CD14-positive monocyte (primary cell): ENCODE results near the gene ANXA5. TPM values are rescaled to one million over a fixed set of nuclear protein-coding genes. Genes with fewer than 3 reads are reported as not detected.
A peak's percentile ranks its signal among the peaks of the same experiment; 100 is the strongest.

Experiments used
- DNase-seq, 3 donors: peaks; one replicate each; pipeline ENCODE4 v3.0.0-alpha.2; 2011 to 2022
- H2AFZ ChIP-seq: 2 replicates; pipeline ENCODE4 v1.6.0; 2012; ENCODE audit warnings: mild to moderate bottlenecking, low read depth, low read length, inconsistent platforms; ENCODE audit not compliant: insufficient read depth, poor library complexity, severe bottlenecking
- H3K27ac ChIP-seq, 2 donors: 1 replicate in 1 of 2; 2 replicates in 1 of 2; pipeline ENCODE4 v1.5.1; 2012 to 2013; ENCODE audit warnings: low read length in 2 of 2, control low read depth in 1 of 2, inconsistent platforms in 1 of 2, low read depth in 1 of 2, mild to moderate bottlenecking in 1 of 2
- H3K27me3 ChIP-seq, 2 donors: one replicate each; pipeline versions ENCODE4 v1.6.0 to v1.6.1; 2011 to 2013; ENCODE audit warnings: low read length in 2 of 2; ENCODE audit not compliant: control insufficient read depth in 2 of 2, insufficient read depth in 2 of 2
- H3K36me3 ChIP-seq, 2 donors: replicated peaks in 1 of 2; 1 replicate in 1 of 2; 2 replicates in 1 of 2; pipeline versions ENCODE4 v1.5.1 to v1.6.1; 2012 to 2013; ENCODE audit warnings: low read length in 2 of 2, control low read depth in 1 of 2, inconsistent platforms in 1 of 2, mild to moderate bottlenecking in 1 of 2; ENCODE audit not compliant: insufficient read depth in 2 of 2, control insufficient read depth in 1 of 2
- H3K4me1 ChIP-seq, 2 donors: 1 replicate in 1 of 2; 2 replicates in 1 of 2; pipeline versions ENCODE4 v1.5.1 to v1.6.1; 2012 to 2013; ENCODE audit warnings: low read length in 2 of 2, control low read depth in 1 of 2, inconsistent platforms in 1 of 2, mild to moderate bottlenecking in 1 of 2, moderate library complexity in 1 of 2; ENCODE audit not compliant: insufficient read depth in 2 of 2, control insufficient read depth in 1 of 2
- H3K4me2 ChIP-seq: replicated peaks from 2 replicates; pipeline ENCODE3; 2012; ENCODE audit warnings: low read length, moderate library complexity, mild to moderate bottlenecking; ENCODE audit not compliant: poor library complexity, severe bottlenecking; ENCODE audit errors: extremely low read depth
- H3K4me3 ChIP-seq, 3 experiments: fragments of 200-600 bp in 1 of 3; sonication (generic) in 1 of 3; replicated peaks in 1 of 3; 1 replicate in 2 of 3; 2 replicates in 1 of 3; pipeline ENCODE4 v1.5.1; 2011 to 2013; ENCODE audit warnings: low read length in 3 of 3, mild to moderate bottlenecking in 3 of 3, control low read depth in 2 of 3, low read depth in 2 of 3, inconsistent platforms in 1 of 3, moderate library complexity in 1 of 3
- H3K79me2 ChIP-seq: 2 replicates; pipeline ENCODE4 v1.6.0; 2012; ENCODE audit warnings: mild to moderate bottlenecking, control low read depth, inconsistent platforms, low read length, moderate library complexity; ENCODE audit not compliant: insufficient read depth
- H3K9ac ChIP-seq: 2 replicates; pipeline ENCODE4 v1.6.0; 2017; ENCODE audit warnings: low read length, mild to moderate bottlenecking; ENCODE audit not compliant: insufficient read depth, poor library complexity, severe bottlenecking
- H3K9me3 ChIP-seq, 2 donors: replicated peaks in 1 of 2; 1 replicate in 1 of 2; 2 replicates in 1 of 2; pipeline versions ENCODE4 v1.5.1 to v1.6.1; 2012 to 2013; ENCODE audit warnings: low read length in 2 of 2, control low read depth in 1 of 2; ENCODE audit not compliant: control insufficient read depth in 1 of 2, insufficient read depth in 1 of 2
- H4K20me1 ChIP-seq: 2 replicates; pipeline ENCODE4 v1.6.0; 2012; ENCODE audit warnings: mild to moderate bottlenecking, low read length, control low read depth, moderate library complexity; ENCODE audit not compliant: insufficient read depth
- H3K27ac Mint-ChIP-seq, 7 donors: one replicate each; pipeline ENCODE4 v1.8.0; 2020; ENCODE audit warnings: mild to moderate bottlenecking in 7 of 7, mixed read lengths in 7 of 7, moderate library complexity in 6 of 7, inconsistent platforms in 2 of 7
- H3K27me3 Mint-ChIP-seq, 3 donors: one replicate each; pipeline ENCODE4 v1.8.0; 2021 to 2022; ENCODE audit warnings: low read depth in 3 of 3, mild to moderate bottlenecking in 3 of 3, mixed read lengths in 3 of 3, moderate library complexity in 3 of 3, inconsistent platforms in 1 of 3
- H3K36me3 Mint-ChIP-seq, 2 donors: one replicate each; pipeline ENCODE4 v1.8.0; 2020; ENCODE audit warnings: mixed read lengths in 2 of 2, inconsistent platforms in 1 of 2, mild to moderate bottlenecking in 1 of 2
- H3K4me1 Mint-ChIP-seq: one replicate; pipeline ENCODE4 v1.8.0; 2020; ENCODE audit warnings: mild to moderate bottlenecking, mixed read lengths
- H3K4me3 Mint-ChIP-seq, 2 donors: one replicate each; pipeline ENCODE4 v1.8.0; 2020; ENCODE audit warnings: mild to moderate bottlenecking in 2 of 2, mixed read lengths in 2 of 2, moderate library complexity in 1 of 2
- H3K9me3 Mint-ChIP-seq, 7 donors: one replicate each; pipeline ENCODE4 v1.8.0; 2020 to 2022; ENCODE audit warnings: mixed read lengths in 7 of 7, mild to moderate bottlenecking in 6 of 7, moderate library complexity in 6 of 7, inconsistent platforms in 2 of 7
- CTCF ChIP-seq: fragments of 200-600 bp; IDR thresholded peaks from one replicate; pipeline ENCODE4 v1.8.0; 2022; ENCODE audit warnings: antibody characterized with exemption, mild to moderate bottlenecking
- WGBS: methylation state at CpG from one replicate; pipeline ENCODE4 v1.1.5; 2013; ENCODE audit warnings: missing lambda C conversion rate; ENCODE audit not compliant: insufficient coverage; 5-methylcytosine and 5-hydroxymethylcytosine counted together
- intact Hi-C, 2 donors: fragments of 100-400 bp; cut with micrococcal nuclease; formaldehyde crosslinking; loops; one replicate each; pipeline versions ENCODE4 v1.15.0 to v1.15.1; 2023
- polyA plus RNA-seq, 3 donors: library from polyadenylated mRNA; depleted of rRNA in 1 of 3; unstranded in 2 of 3; stranded (reverse) in 1 of 3; fragments of 300-500 nt in 2 of 3; fragments of >200 nt in 1 of 3; fragmentation: Illumina TruSeq in 2 of 3; gene quantifications; 1 replicate in 2 of 3; 2 replicates in 1 of 3; pipeline ENCODE4 v1.2.3, GENCODE V29; 2012 to 2021

Gene ANXA5
- polyA plus RNA-seq, 3 donors, result 312 to 796 (median 752) TPM

- peaks cover 0 to 2% (median 0%) of the 10 kb centered on the region in 3 donors for H3K27me3 Mint-ChIP-seq
These were observed 20.3 kb downstream of the ANXA5 start for GRCh38 chr4:121676345-121677075.

GRCh38 chr4:121675715-121676114 lies 21.1 kb downstream of the ANXA5 start:
- Mint-ChIP-seq H3K27me3 (peaks cover 0 to 2% (median 0%) of the 10 kb centered on the region in 3 donors), H3K9me3 (no peaks in the 10 kb centered on the region), H3K36me3 (peaks cover 75 to 93% of the 10 kb centered on the region in 2 donors), H3K27ac (peak overlapping the region in 1 of 7 donors; percentile 28), H3K4me1 (peaks cover 2% of the 10 kb centered on the region), H3K4me3 (no peak overlapping the region)
- H3K79me2 ChIP-seq, result no peaks in the 10 kb centered on the region
- no peak for DNase-seq
- no peak overlapping the region for H2AFZ ChIP-seq
- no peaks in the 10 kb centered on the region for H3K27me3 ChIP-seq
- TF ChIP-seq CTCF, result no peak
- no peaks in the 10 kb centered on the region for H3K9me3 ChIP-seq
- peaks cover 98% of the 10 kb centered on the region for H4K20me1 ChIP-seq
- no peak overlapping the region for H3K4me3 ChIP-seq
- no peaks in the 10 kb centered on the region for H3K4me1 ChIP-seq
- H3K27ac ChIP-seq, result no peak overlapping the region
- no peak overlapping the region for H3K4me2 ChIP-seq
- H3K36me3 ChIP-seq, result peaks cover 90 to 98% of the 10 kb centered on the region in 2 donors
- 100% methylated on average over 1 of the region's 2 CpGs for WGBS
- intact Hi-C loops, result no loop called here
- H3K9ac ChIP-seq, result no peak overlapping the region

More at GRCh38 chr4:121676345-121677075, 20.3 kb downstream of the ANXA5 start:
- no peak for DNase-seq
- peaks cover 78 to 93% of the 10 kb centered on the region in 2 donors for H3K36me3 Mint-ChIP-seq
- Histone ChIP-seq H3K4me2 (no peak overlapping the region), H4K20me1 (peaks cover 100% of the 10 kb centered on the region), H3K4me3 (no peak overlapping the region), H3K27me3 (no peaks in the 10 kb centered on the region), H3K36me3 (peaks cover 90 to 98% of the 10 kb centered on the region in 2 donors), H3K27ac (no peak overlapping the region), H3K4me1 (no peaks in the 10 kb centered on the region), H2AFZ (no peak overlapping the region), H3K79me2 (peaks cover 2% of the 10 kb centered on the region), H3K9me3 (no peaks in the 10 kb centered on the region), H3K9ac (no peak overlapping the region)
- H3K4me1 Mint-ChIP-seq, result peaks cover 2% of the 10 kb centered on the region
- H3K4me3 Mint-ChIP-seq, result no peak overlapping the region
- TF ChIP-seq CTCF, result no peak
- no peaks in the 10 kb centered on the region for H3K9me3 Mint-ChIP-seq
- peak overlapping the region in 2 of 7 donors; percentile 23 to 71 for H3K27ac Mint-ChIP-seq
- intact Hi-C loops, result no loop called here
- WGBS, result 72% methylated on average over 4 of the region's 6 CpGs
